DMS 273 (cell line): ENCODE results near the gene ATRN.

ENCODE experiments used
- DNase-seq: peaks from one replicate; lab custom pipeline; 2025; ENCODE audit not compliant: unreplicated experiment; lab: John Stamatoyannopoulos, UW

The ATRN gene

DNA sequence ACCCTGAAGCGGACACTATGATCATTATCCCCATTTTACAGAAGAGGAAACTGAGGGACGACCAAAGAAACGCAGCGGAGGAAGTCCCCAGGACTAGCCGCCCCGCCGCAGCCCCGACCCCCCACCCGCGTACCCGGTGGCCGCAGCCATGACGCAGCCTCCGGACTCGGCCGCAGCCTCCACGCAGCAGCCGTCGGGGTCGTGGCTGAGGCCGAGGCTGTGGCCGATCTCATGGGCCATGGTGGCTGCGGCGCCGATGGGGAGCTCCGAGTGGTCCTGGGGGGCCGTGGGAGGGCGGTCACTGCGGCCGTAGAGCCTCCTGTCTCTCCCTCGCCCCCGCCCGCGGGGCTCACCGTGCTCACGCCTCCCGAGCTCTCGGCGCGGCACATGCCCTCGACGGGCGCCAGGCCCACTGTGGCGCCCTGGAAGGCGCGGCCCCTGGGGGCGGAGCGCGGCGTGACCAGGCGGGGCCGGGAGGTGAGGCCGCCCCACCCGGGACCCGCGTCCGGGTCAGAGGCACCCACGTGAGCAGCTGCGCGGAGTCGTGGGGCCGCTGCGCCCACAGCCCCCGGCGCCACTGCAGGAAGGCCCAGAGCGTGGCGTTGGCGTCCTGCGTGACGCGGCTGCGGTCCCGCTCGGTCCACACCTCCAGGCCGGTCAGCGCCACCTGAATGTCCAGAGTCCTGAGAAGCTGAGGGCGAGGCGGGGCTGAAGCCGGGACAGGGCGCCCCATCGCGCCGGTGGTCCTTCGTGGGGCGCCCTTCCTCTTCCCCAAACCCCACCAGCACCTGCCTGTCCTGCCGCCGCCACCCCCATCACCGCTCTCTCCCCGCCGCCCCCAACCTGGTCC is 202.6 kb downstream of the ATRN start:
- DNase-seq: no peak

DNA sequence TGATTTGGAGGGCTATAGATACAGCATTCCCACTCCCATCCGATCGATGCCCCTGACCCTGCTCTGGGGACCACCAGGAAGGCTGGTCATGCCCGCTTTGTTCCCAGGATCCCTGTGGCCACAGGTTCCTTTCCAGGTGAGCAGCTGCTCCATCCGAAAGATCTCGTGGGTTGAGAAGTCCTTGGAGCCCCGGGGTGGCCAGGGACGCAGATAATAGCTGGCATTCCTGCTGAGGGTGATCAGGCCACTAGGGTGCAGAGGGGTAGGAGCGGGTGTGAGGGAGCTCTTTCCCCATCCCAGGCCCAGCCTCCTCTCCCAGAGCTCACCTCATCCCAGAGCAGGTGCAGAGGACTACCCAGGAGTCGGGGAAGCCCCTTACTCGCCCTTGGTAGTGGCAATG is 203.6 kb downstream of the ATRN start:
- no peak for DNase-seq

DNA sequence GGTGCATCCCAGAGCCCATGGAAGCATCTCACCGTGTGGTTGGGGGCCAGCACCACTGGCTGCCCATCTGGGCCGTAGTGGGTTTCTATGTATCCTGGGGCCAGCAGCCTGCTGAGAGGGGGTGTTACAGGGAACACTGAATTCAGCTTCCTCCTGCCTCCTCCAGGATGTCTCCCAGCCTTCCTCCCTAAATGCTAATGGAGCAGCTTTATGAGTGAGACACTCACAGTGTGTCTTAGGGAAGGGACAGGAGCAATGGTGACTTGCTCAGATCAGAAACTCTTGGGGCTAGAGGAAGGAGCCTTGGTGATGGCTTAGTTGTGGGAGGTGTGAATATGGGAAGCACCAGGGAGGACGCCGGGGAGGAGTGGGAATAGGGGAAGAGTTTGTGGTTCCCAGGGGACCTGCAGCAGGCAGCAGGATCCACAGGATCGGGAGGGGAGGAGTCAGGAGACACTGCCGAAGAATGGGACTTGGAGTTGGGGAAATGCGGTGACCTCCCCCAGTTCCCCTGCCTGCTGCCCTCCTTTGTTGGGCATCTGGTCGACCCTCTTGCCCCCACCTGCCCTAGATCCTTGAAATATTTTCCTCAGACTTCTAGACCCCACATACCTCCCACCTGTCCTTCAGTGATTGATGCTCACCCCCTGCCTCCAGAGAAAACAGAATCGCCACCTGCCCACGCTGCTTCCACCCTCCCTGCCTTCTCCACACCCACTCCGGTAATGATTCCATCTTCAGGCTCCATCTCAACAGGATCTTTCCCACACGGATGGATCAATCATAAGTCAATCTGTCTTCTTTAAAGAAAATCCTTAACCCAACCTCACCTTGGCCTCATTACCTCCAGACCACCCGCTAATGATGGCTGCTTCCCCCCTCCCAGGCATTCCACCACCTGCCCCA is 204.4 kb downstream of the ATRN start:
- DNase-seq: peak; percentile 40

DNA sequence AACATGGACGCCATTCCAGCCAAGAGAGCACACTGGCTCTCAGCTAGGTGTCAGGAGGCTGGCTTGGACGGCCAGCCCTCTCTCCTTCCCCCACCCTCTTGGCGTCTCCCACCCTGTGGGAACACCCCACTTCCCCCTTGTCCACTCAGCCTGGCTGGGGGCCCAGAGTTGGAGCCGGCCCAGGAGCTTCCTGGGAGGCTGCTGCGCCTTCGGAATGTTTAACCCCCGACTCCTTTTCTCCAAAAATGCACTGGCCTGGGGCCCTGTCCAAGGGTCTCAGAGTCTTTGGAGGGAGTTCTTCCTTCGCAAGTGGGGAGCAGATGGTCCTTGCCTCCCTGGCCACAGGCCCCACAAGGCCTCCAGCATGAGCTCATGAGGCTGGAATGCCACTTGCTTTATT is 206.9 kb downstream of the ATRN start:
- DNase-seq: peak; percentile 25

DNA sequence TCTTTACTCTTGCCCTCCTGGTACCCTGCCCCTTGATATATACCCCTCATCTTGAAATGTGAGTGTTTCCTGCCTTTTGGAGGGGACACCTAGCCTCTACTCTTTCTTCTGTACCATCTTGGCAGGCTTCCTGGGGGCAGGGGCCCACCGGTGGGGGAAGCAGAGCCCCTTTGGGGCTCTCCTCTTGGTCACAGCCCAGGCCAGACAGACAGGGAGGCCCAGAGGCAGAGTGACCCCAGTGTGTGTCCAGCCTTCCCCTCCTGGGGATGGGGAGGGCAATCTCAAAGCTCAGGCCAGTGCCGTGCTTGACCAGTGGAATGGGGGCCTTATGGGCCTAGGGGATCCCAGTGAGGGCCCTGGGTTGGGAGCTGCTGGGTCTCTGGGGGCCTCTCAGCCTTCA is 207.4 kb downstream of the ATRN start:
- no peak for DNase-seq

DNA sequence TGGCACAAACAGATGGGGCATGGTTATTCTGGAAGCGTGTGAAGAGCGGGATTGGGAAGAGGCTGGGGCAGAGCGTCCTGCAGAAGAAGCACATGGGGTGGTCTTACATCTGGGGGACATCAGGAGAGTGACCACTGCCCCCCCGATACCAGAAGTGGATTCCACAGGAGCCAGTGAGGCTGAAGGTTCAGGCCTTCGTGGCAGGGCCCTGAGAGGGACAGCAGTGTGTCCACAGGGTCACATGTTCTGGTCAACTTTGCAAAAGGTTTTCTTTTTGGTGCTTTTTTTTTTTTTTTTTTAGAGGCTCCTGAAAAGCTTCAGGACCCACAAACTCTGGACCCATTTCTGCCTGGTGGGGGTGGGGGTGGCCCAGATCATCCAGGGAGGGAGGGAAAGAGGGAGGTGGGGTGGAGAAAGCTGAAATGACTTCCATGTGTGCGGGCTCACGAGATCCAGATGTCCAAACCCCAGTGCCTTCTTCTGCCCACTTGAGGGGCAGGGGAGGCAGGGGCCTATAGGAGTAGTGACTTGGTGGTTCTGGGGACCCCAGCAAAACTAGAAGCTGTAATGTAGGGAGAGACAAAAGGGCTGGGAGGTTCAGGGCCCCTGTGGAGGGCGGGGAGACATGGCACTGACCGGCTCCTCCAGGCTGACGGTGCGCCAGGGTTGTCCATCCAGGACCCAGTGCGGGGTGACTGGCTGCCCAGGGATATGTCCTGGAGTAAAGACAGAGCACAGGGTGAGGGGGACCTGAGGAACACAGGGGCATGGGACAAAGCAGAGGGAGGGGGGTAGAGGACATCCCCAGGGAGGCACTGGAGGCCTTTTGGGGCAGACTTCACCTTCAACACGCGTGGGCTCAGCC is 208.3 kb downstream of the ATRN start:
- no peak for DNase-seq

DNA sequence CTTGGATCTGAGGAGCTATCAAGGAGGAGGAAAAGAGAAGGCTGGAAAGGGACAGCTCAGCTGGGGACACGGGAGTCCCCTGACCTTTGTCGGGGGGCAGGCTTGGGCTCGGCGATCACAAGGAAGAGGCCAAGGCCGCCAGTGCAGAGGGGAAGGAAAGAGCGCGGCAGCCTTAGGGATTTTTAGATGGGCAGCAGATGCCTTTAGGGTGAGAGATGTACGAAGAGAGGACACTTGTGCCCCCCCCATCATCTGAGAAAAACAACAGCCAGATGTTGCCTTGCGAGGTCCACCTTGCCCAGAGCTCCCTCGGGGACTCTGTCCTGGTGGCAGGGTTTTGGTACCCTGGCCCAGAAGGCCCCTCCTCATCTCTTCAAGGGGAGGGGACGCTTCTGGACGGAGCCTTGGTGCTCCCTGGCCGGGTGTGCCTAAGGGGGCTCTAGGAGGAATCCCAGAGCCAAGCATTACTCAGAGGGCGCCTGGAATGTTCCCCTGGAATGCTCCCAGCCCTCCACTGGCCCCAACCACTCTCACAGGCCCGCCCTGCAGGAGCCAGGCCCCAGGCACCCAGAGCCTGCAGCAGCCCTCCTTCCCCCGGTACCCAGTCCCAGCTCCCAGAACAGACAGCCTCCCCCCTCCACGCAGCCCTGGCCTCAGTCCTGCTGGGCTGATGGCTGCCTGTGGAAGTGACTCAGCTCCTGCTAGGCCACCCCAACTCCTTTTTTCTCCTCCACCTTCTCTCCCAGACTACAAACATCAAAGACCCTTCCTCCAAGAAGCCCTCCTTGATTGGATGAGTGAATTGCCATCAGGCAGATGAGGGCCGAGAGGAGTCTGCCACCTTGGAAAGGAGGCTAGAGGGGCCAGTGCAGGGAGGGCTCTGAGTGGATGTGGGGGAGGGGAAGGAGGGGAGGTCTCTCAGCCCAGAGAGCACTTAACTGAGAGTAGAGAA is 209.2 kb downstream of the ATRN start:
- no peak for DNase-seq

DNA sequence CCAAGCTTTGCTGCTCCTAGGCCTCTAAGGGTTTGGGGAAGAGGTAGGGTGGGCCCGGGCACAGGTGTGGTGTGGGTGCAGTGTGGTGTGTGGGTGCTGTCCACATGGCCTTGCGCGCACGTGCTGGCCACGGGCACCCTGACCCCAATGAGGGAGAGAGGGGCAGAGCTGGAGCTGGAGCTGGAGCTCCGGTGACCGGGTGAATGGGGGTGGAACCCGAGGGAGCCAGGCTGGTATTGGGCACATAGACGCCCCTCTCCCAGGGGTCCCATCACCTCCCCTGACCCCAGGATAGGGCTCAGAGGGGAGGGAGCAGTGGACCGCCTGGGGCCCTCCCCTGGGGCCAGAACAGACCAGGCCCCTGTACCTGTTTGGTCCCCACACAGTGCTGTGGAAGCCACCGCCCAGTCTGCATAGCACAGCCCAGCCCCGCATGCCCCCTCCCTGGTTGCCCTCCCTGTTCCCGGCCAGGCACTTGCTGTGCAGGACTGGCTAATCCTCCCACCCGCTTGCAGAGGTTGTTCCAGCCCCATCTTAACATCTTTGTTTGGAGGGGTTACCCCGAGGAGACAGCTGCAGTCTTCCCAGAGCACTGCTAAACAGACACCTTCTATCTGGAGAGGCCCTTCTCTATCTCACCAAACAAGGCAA is 210.0 kb downstream of the ATRN start:
- DNase-seq: no peak

DNA sequence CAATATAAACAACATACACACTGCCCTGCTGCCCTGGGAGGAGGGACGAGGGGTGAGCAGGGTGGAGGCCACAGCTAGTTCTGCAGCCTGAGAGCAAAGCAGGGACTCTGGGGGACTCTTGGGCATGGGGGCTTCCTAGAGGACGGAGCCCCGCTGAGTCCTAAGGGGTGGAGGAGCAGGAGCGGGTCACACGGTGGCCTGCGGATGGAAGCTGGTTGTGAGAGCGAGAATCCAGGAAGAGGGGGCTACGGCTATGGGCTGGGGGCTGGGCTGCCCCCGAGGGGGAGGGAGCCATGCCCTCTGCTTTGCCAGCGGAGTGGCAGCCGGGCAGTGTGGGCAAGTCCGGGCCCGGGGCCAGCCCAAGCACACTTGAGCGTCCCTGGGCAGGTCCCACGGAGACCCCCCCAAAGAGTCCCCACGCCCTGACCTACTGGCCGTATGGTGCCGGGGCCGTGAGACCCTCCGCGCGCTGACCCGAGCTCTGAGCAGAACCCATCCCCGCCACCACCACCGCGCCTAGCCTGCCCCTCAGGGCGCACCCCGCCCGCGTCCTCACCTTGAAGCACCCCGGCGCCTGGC is 210.6 kb downstream of the ATRN start:
- no peak for DNase-seq

DNA sequence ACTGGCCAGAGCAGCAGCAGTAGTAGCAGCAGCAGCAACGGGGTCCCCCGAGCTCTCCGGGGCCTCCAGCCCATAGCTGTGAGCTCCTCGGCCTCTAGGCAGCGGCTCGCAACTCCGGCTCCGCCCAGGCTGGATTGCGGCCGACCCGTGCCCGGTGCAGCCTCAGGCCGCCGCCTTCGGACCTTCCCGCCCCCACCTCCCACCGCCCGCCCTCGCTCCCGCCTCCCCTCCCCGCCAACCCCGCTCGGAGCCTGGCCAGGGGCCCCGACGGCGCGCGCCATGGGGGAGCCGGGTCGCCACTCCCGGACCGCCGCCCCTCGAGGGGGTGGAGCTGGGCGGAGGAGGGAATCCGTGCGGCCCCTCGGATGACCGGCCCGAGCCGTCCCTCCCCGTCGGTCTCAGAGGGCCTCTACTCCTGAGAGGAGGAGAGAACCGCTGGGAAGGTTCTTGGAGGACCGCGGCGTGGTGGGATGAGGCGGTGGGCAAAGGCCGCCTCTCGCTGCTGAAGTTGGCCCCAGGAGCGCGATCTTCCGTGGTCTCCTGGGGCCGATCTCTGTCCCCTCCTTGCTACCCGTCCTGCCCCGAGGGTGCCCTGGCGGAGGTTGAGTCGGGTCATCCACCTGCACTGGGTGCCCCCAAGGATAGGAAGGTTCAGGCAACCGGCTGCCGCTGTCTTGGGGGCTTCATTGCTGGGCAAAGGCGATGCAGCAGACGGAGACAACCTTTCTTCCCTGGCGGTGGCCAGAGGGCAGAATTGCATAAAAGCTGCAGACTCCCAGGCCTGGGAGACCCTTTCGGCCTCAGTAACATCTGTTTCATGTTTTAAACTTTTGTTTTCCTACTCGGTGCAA is 211.3 kb downstream of the ATRN start, which contains the start of gene ADAM33:
Gene ADAM33 (minus strand): TSS at position 80 of the 851 bp plus-strand sequence. CDS start 6 bp downstream, at position 74.
- peak; percentile 35 for DNase-seq

DNA sequence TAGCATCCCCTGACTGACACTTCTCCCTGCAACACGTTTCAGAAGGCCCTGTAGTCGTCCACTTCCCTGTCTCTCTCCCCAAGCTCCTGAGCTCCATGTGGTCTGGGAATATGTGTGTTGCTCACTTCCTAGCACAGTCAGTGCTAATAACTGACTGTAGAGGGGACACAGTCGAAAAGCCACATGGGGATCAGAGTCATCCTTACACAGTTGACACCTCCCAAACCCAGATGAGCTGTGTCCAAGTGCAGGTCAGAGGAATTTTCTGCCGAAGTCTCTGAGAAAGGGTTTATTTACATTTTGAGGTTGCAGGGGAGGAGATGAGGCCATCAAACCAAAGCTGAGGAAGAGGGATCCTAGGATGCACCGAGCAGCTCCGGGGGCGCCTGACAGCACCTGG is 214.5 kb downstream of the ATRN start:
- no peak for DNase-seq

DNA sequence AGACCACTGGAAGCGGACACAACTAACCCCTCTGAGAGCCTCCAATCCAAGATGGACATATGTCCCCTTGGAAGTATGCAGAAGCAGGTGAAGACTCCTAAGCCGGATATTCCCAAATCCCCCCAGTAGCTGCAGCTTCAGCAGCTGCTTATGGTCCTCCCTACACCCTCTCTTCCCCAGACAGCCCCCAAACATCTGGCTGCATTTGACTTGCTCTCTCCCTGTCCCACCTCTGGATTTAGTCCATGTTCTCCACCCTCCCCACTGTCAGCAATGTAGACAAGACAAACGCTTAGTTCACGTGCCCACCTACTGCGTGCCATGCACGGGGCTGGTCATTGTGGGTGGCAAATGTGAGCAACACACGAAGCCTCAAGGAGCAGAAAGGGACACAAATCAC is 215.6 kb downstream of the ATRN start:
- no peak for DNase-seq

DNA sequence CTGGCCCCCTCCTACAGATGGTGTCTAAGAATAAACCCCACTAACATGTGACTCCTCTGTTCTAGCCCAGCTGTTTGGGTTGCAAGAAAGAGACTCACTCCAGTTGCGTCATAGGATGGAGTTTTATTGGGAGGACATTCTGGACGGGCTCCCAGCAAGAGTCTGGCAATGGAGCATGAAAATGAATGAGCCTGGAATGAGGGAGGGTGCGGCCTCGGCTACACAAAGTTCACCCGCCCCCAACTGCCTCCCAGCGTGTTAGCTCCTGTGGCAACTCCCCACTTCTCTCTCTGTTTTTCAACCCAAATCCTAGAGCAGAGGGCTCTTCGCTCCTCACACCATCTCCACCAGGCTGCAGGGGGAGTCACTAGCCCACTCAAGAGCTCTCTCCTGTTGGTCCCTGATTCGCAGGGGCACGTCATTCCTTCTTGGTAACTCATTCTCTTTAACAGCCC is 216.1 kb downstream of the ATRN start:
- peak; percentile 70 for DNase-seq

DNA sequence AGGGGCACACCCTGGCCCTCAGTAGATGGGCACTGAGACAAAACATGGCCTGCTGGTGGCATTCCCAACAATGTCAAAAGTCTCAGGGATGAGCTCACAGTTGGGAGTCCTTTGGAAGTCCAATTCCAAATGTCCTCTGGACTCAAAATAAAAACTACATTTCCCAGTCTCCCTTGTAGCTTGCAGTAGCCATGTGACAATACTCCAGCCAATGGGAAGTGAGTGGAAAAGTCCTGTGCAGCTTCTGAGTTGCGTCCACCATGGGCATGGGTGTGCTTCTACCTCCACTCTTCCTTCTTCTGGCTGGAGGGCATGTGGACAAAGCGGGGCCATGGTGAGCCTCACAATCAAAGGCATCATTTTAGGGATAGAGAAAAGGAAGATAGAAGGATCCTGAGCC is 216.8 kb downstream of the ATRN start:
- DNase-seq: peak; percentile 57

DNA sequence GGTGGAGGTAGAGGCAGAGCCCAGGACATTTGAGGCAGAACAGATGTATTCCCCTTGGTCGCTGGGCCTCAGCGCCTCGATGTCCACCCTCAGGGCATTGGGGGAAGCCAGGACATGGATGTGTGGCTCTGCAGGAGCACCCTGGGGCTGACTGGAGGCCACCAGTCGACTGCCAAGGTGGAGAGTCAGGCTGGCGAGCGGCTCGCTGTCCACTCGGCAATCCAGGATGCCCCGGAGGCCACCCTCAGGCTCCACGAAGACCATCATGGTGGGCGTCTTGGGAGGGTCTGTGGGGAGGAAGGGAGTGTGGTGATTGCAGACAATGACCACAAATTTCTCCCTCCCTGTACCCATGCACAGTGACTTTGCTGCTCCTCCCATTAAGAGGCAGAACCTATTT is 219.2 kb downstream of the ATRN start:
- no peak for DNase-seq

DNA sequence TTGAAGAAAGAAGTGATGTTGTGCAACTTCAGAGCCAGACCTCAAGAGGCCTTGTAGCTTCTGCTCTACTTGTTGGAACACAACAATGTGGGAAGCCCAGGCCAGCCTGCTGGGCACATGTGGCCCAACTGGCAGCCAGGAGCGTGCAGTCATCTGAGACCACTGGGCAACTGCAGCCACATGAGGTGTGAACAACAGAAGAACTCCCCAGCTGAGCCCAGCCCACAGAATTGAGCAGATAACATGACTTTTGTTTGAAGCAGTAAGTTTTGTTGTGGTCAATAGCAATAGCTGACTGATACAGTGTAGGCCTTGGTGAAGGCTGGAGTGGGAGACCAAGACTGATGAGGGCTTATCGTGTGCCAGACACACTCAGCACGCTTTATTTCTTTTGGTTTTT is 219.6 kb downstream of the ATRN start:
- DNase-seq: no peak

DNA sequence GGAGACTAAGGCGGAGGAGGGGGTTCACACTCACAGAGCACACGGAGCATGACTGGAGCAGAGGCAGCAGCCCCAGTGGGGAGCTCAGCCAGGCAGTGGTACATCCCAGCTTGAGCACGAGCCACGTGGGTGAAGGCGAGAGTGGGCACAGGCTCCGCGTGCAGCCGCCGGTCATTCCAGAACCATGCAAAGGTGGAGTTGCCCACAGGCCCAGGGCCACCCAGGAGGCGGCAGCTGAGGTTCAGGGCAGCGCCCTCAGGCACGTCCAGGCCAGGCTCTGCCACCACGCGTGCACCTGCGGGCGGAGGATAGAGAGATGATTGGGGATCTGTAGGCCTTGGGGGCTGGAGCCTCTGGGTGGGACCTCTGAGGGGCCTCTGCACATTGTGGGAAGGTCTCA is 220.5 kb downstream of the ATRN start:
- DNase-seq: no peak

DNA sequence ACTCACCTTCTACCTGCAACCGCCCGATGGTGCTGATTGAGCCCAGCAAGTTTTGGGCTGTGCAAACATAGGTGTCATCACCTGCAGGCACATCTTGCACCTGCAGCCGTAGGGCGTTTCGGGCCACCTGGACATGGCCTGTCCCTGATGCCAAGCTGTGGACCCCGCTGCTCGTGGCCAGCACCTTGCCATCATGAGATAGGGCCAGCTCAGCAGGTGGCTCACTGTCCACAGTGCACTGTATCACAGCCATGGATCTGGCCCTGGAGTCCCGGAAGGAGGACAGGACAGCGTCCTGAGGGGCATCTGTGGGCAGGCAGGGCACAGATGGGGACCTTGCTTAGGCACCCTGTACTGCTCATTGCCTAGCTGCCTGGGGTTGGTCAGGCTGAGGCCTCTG is 221.1 kb downstream of the ATRN start:
- no peak for DNase-seq
